HG03196 (cell line): Measurements from ENCODE around the gene PRR36.
"Not testable (repeated sequence)": the region's sequence is repeated elsewhere in the genome, so short reads cannot be mapped to it uniquely, and the experiment has no call there.

Experiments used
- ATAC-seq: cut with Tn5 transposase; IDR thresholded peaks from one replicate; pipeline ENCODE4 v1.9.1; 2021; ENCODE audit not compliant: unreplicated experiment

PRR36 gene

DNA sequence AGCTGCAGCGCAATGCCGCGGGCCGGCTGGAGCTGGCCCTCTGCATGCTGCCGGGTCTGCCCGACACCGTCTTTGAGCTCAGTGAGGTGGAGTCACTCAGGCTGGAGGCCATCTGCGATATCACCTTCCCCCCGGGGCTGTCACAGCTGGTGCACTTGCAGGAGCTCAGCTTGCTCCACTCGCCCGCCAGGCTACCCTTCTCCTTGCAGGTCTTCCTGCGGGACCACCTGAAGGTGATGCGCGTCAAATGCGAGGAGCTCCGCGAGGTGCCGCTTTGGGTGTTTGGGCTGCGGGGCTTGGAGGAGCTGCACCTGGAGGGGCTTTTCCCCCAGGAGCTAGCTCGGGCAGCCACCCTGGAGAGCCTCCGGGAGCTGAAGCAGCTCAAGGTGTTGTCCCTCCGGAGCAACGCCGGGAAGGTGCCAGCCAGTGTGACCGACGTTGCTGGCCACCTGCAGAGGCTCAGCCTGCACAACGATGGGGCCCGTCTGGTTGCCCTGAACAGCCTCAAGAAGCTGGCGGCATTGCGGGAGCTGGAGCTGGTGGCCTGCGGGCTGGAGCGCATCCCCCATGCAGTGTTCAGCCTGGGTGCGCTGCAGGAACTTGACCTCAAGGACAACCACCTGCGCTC is 25.7 kb upstream of the PRR36 start:
- no peak for ATAC-seq

- no peak for ATAC-seq
These were observed 24.8 kb upstream of the PRR36 start for GRCh38 chr19:7898967-7899366.

DNA sequence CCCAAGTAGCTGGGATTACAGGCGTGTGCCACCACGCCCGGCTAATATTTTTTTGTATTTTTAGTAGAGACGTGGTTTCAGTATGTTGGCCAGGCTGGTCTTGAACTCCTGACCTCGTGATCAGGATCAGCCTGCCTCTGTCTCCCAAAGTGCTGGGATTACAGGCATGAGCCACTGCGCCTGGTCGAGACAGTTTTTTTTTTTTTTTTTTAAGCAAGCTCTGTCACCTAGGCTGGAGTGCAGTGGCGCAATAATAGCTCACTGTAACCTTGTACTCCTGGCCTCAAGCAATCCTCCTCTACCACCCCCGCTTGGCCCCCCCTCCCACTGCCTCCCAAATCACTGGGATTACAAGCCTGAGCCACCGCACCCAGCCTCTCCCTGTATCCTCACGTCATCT is 23.1 kb upstream of the PRR36 start:
- ATAC-seq, result no peak

- no peak for ATAC-seq
These were observed 21.4 kb upstream of the PRR36 start for GRCh38 chr19:7895565-7895964.

GRCh38 chr19:7894612-7895309 is 20.6 kb upstream of the PRR36 start:
- ATAC-seq, result no peak

DNA sequence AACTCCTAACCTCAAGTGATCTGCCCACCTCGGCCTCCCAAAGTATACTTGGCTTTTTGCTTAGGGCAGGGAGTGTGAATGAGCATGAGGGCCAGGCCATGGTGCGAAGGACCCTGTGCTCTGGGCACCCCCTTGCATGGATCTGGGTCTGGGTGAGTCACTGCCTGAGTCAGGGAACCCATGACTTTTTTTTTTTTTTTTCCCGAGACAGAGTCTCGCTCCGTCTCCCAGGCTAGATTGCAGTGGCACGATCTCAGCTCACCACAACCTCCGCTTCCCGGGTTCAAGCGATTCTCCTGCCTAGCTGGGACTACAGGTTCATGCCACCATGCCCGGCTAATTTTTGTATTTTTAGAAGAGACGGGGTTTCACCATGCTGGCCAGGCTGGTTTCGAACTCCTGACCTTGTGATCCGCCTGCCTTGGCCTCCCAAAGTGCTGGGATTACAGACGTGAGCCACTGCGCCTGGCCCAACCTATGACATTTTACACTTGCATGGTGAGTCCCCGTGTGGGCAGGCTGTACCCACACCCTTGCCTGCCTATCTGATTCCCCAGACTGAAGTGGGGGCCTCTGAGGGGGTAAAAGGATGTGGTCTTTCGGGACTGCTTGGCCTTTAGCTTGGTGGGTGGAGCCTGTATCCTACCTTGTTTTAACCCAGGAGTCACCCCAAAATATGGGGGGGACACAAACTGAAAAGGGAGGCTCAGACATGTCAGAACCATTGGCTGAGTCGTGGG is 19.3 kb upstream of the PRR36 start:
- ATAC-seq, result not testable (repeated sequence)

- no peak for ATAC-seq
These were observed 14.6 kb upstream of the PRR36 start for GRCh38 chr19:7888826-7889217.

DNA sequence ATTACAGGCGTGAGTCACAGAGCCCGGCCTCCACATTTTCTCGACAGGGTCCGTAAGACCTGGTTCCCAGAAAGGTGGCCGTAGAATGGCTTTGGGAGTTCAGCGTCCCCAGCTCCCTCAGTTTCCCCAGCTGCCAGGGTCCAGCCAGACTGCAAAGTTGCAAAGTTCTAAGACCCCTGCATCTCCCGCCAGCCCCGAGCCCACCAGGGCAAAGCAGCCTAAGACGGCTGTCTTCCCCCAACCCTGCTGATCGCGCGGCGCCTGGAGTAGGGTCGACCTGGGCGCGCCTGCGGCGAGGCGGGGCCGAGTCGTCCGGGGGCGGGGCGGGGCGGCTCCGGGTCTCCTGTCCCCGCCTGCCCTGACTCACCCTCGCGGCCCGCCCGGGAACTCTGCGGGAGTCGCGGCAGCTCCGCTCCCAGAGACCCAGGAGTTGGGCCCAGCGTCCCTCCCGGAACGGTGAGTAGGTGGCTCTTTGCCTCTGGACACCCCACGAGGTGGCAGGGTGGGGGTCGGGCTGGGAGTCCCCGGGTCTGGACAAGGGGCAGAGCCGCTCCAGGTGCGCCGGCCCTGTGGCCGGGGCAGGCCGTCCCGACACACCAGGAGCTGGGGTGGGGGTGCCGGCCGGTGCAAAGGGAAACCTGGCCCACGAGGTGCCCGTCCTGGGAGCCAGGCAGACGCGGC is 14.1 kb upstream of the PRR36 start, which contains the start of gene LRRC8E:
TSS of gene LRRC8E (plus strand) at position 366 of the 681 bp plus-strand sequence. CDS start 7,094 bp downstream, outside the sequence.
- no peak for ATAC-seq

GRCh38 chr19:7887408-7888144 is 13.4 kb upstream of the PRR36 start:
- no peak for ATAC-seq

GRCh38 chr19:7885818-7886217 is 11.6 kb upstream of the PRR36 start:
- no peak for ATAC-seq

- no peak for ATAC-seq
These were observed 9.8 kb upstream of the PRR36 start for GRCh38 chr19:7883796-7884570.

DNA sequence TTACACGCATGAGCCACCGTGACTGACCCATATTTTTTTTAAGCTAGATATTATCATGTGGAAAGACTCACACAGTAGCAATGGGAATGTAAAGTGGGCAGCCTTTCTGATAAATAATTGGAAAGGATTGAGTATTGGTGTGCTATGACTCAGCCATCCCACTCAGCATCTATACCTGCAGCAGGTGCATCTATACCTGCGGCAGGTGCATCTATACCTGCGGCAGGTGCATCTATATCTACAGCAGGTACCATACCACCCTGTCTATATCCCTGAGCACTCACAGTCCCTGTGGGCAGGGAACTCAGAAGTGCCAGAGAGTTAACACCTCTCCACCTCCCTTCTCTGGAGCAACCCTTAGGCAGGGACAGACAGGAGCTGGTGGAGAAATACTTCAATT is 8.9 kb upstream of the PRR36 start:
- no peak for ATAC-seq

DNA sequence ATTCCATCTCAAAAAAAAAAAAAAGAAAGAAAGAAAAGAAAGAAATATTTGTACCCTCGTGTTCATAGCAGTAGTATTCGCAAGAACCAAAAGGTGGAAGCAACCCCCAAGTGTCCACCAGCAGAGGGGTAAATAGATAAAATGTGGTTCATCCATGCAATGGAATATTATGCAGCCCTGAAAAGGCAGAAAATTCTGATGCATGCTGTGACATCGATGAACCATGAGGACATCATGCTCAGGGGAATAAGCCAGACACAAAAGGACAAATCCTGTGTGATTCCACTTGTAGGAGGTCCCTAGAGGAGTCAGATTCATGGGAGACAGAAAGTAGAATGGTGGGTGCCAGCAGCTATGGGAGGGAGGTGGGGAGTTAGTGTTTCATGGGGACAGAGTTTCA is 7.7 kb upstream of the PRR36 start:
- no peak for ATAC-seq

DNA sequence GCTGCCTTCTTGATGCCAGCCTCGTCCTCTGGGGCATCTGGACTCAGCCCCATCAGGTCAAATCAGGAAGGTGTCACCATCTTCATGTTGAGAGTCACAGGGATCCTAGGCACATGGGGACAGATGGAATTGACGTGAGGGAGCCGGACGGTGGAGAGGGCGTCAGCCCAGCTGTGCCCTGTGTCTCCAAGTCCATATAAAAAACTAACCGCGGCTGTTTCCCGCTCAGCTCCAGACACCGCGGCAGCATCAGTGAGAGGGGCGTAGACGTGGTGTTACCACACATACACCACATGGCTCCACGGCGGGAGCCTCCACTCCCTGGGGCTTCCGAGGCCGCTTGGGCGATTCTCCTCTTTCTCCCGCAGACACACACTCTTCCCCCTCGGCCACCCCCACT is 5.6 kb upstream of the PRR36 start:
- no peak for ATAC-seq

DNA sequence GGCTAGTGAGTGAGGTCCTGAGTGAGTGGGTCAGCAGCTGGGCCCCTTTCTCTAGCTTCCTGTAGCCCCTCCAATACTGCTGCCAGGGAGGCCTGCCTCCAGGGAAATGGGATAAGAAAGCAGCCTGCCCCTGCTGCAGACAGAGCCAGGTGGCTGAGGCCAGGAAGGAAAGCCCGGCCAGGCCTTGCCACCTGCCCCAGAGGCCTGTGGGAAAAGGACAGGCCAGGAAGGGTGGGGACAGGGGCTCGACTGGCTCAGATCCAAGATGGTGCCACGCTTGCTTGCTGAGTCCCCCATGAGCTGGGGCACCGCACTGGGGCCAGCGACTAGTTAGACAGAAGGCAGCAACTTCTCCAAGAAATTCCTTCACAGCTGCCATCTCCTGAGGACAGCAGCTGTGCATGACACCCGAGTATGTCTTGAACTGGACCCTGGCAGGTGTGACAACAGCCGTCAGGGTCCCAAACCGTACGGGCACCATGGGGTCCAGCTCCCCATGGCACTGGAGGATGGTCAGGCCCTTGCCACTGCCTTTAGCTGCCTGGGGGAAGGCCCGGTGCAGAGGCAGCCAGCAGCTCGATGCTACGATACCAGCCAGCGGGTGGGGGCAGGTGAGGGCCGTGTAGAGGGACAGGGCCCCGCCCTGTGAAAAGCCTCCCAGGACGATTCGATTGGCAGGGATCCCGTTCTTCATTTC is 5.1 kb upstream of the PRR36 start:
- no peak for ATAC-seq

DNA sequence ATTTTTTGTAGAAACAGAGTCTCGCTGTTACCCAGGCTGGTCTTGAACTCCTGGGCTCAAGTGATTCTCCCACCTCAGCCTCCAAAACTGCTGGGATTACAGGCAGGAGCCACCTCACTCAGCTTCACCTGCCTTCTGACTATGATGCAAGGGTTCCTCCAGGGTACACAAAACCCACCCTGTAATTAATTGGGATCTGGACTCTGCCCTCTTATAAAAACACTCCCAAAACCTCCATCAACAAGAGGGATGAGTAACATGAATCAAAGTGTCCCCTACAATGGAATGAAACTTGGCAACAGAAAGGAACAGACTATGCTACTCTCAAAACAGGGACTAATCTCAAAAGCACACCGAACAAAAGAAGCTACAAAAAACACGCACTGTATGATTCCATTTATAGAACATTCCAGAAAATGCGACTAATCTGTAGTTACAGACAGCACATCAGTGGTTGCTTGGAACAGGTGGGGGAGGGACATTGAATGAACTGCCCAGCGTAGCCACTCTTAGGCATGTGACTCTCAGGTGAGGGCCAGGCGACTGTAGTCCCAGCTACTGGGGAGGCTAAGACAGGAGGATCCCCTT is 3.2 kb upstream of the PRR36 start:
- no peak for ATAC-seq

- no peak for ATAC-seq
These were observed 695 bp upstream of the PRR36 start for GRCh38 chr19:7874897-7875273.

DNA sequence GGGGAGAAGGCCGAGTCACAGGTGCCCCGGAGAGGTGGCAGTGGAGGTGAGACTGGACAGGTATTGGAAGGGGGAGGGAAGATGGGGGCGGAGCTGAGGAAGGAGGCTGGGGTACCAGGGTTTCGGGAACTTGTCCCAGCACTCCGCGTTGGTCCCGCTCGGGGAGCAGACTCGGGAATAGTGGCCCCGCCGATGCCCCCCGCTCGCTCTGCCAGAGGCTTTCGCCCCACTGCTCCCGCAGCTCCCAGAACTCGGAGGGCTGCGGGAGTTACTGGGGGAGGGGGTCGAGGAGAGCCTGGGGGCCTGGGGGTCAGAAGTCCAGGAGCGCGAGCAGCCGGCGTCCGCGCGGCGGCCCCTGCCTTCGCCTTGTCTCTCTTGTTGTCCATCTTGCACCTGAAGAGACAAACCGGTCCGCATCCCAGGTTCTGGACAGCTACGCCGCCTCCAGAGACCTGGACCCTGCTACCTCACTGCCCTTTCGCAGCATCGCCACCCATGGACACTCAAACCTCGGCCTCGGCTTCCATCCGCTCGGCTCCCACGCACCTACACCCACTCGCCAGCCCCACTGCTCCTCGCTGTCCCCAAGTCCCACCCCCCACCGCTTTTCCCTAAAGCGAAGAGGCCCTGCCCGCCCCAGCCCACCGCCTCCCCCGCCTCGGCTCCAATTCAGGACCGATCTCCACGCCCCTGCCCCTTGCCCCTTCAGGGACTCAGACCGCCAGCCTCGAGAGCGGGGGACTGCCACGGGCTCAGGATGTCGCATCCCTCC is 700 bp downstream of the PRR36 start:
- ATAC-seq, result no peak
